Ammon's horn (tissue), 1 donor: ENCODE results near the gene PSAPL1.
A peak's percentile ranks its signal among the peaks of the same experiment; 100 is the strongest.

Experiments
- DNase-seq: peaks from one replicate; pipeline ENCODE4 v3.0.0-alpha.2; 2016; ENCODE audit warnings: low spot score

The PSAPL1 gene

GRCh38 chr4:7430965-7431695, 3.6 kb downstream of the PSAPL1 start:
- DNase-seq, result no peak

DNA sequence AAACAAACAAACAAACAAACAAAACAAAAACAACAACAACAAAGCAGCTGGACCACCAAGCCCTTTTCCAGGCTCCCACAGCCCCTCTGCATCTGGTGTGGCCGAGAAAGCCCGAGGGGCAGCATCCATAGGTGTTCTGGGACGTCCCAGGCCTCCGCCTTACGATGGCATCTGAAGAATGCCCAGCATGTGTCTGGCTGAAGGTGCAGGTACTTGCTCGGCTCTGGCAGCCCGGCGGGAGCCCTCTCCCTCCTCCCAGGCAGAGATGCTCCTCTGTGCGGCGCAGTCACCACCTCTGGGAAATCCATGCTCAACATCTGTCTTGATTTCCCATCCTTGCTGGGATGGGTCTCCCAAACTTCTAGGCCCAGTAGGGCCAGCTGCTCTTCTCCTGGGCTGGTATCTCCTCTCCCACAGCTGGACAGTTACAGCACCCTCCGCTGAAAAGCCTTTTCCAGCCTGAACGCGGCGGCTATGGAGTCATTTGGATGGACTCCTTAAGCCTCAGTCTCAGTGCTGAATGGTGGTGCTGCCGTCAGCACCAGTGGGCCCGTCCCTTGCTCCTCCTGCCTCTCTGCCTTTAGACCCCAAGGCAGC, 4.3 kb downstream of the PSAPL1 start:
- no peak for DNase-seq

DNA sequence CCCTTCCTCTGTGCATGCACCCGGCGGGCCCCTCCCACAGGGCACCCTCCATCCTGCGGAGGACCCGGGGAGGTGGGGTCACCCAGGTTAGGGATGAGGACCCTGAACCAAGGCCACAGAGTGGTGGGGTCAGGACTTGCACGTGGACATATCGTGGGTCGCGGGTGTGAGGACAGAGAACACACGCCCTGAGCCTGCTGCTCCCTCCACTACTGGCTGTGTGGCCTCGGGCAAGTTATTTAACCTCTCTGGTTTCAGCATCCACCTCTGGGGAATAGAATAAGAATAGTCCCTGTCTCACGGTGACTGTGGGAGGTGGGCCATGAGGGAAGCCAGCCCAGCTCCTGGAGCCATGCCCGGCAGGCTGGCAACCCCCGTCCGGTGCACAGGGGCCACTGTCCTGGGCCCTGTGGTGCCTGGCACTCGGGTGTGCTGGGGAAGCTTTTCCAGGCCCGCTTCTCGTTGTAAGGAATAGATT, 5.1 kb downstream of the PSAPL1 start:
- no peak for DNase-seq

DNA sequence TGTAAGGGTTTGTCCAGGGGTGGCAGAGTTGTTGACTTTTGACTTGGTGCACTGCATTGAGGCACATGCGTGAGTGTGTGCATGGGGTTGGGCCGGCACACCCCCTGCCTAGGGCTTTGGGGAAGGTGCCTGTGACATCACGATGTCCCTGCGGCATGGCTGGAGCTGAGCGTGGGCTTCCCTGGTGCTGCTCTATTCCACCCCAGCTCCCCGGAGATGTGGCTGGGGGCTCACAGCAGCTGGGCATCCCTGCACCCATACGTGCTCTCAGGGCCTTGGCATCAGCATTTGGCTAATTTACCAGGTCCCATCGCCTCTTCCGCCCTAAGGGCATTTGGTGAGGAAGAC, 5.7 kb downstream of the PSAPL1 start:
- no peak for DNase-seq

GRCh38 chr4:7428261-7429068, 6.3 kb downstream of the PSAPL1 start:
- DNase-seq, result no peak

GRCh38 chr4:7427831-7428260, 6.9 kb downstream of the PSAPL1 start:
- DNase-seq, result no peak

- DNase-seq, result no peak
Measured at GRCh38 chr4:7427361-7427760, 7.4 kb downstream of the PSAPL1 start.

DNA sequence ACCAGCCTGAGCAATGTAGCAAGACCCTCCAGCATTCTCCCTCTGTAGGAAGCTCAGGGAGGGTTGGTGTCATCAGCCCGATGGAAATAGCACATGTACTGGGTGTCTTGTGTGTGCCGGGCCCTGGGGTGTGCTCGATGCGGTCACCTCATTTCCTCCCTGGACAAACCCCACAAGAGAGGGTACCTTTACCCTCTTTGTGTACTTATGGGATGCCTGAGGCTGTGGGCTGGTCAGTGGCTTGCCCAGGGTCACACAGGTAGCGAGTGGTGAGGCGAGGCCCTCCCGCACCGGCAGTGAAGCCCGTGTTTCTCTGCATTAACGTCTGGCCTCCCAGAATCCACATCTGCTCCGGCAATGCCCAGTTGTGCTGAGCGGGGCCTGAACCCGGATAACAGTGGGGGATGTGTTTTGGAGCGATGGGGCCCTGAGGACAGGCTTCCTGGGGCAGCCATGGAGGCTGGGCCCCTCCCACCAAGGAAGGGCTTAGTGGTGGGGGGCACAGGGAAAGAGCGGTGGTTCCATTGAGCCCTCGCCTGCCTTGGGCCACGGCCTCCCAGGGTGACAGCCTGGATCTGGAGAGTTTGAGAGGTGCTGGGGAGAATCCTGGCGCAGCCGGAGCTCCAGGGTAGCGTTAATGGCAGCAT, 8.1 kb downstream of the PSAPL1 start:
- no peak for DNase-seq

GRCh38 chr4:7425591-7426468, 8.9 kb downstream of the PSAPL1 start:
- DNase-seq, result no peak

DNA sequence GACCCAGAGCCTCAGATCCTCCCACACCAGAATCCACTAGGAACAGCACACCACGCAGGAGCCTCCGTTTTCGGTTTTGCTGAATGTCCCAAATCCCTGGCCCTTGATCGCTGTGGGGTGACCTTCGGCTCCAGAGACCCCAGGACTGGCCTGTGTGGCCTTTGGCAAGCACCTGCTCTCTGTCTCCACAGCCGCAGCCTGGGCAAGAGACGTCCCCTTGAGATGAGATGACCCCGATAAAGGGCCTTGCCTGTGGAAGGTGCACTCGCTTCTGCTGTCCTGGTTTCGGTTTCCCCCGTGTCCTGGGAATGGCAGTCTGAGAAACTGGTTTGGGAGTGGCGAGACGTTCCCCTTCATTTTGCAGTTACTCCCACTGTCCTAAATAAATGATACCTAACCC, 9.6 kb downstream of the PSAPL1 start:
- no peak for DNase-seq

DNA sequence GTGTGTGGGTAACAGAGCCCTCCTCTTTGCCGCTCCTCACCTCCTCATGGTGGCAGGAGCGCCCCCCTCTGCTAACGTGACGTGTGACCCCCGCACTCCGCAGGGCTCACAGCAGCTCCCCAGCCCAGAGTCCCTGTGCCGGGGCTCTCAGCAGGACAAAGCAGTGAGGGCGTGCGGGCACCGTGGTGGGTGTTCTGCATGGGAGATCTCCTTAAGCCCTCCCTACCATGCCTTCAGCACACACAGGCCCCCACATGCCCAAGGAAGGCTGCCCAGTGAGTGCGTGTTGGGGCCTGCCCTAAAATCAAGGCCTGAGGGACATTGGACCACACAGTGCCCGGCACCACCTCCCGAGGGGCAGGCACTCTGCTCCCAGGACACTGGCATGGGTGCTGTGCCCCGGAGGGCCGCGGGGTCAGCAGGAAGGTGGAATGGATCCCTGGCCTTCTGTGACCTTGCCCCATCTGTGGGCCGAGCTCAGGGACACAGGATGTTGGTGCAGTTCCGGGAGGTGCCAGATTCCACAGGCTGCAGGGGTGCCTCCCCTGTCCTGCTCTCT, 10.1 kb downstream of the PSAPL1 start:
- DNase-seq, result no peak

DNA sequence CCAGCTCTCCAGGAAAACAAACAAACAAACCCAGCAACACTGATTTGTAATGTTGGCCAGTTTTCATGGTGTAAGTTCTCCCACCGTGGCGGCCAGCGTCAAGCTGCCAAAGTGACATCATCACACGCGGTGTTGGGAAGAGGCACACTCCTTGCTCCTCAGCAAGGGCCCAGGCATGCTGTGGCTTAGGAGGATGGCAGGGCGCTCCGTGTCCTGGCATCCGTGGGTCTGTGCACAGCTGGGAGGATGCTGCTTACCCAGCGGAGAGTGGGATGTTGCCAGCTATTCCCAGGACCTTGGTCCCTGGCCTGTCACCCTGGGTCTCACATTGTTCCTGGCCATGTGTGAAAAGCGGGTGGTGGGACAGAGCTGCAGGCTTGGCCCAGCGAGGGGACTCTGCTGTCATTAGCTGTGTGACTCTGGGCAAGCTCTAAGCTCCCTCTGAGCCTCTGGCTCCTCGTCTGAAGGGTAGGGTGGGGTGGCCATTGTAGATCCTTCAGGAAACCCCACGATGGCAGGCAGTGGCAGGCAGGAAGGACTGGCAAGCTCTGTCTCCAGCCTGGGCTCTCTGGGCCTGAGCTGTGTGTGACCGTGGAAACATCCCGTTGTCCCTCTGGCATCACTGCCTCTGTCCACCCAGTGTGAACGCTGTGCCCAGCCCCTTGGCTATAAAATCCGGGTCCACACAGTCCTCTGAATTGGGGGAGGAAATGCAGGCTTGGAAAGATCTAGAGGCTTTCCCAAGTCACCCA, 10.8 kb downstream of the PSAPL1 start:
- DNase-seq, result peak; percentile 30

- DNase-seq, result no peak
Measured at GRCh38 chr4:7423391-7423790, 11.3 kb downstream of the PSAPL1 start.

- DNase-seq, result no peak
Measured at GRCh38 chr4:7422898-7423180, 11.9 kb downstream of the PSAPL1 start.

- no peak for DNase-seq
Measured at GRCh38 chr4:7422151-7422897, 12.4 kb downstream of the PSAPL1 start.

- DNase-seq, result no peak
Measured at GRCh38 chr4:7421356-7422150, 13.2 kb downstream of the PSAPL1 start.

DNA sequence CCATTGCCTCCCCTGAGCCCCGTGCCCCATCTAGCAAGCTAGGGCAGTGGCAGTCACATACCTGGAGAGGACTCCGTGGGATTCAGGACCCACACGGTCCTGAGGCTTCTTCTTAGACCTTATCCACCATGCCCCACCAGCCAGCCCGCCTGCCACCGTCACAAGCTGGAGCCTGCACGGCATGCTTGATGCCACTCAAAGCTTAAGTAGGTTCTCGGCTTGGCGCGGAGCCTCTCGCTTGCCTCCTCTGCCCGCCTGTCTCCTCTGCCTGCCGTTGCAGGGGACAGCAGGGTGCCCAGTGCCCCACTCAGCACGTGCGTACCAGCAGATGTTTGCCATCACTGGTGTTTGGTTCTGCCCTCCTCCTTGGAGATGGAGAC, 14.1 kb downstream of the PSAPL1 start:
- no peak for DNase-seq

GRCh38 chr4:7419961-7420660, 14.6 kb downstream of the PSAPL1 start:
- DNase-seq, result no peak
